ENCODE measurements around the gene MIPEP.

- TF ChIP-seq, protein P1, sequence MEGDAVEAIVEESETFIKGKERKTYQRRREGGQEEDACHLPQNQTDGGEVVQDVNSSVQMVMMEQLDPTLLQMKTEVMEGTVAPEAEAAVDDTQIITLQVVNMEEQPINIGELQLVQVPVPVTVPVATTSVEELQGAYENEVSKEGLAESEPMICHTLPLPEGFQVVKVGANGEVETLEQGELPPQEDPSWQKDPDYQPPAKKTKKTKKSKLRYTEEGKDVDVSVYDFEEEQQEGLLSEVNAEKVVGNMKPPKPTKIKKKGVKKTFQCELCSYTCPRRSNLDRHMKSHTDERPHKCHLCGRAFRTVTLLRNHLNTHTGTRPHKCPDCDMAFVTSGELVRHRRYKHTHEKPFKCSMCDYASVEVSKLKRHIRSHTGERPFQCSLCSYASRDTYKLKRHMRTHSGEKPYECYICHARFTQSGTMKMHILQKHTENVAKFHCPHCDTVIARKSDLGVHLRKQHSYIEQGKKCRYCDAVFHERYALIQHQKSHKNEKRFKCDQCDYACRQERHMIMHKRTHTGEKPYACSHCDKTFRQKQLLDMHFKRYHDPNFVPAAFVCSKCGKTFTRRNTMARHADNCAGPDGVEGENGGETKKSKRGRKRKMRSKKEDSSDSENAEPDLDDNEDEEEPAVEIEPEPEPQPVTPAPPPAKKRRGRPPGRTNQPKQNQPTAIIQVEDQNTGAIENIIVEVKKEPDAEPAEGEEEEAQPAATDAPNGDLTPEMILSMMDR (IDR thresholded peaks at IDR 0.05), result no peak
- no peak for TF ChIP-seq POLR2A (IDR thresholded peaks at IDR 0.05)
Observed at GRCh38 chr13:23845105-23845725, 44.0 kb downstream of the MIPEP start.

Data from body of pancreas (tissue), 4 donors.